ENCODE results near the gene SYNGR2. TPM values are rescaled to one million over a fixed set of nuclear protein-coding genes. Genes with fewer than 3 reads are reported as not detected.

Gene SYNGR2
- total RNA-seq, 1 experiment from 2014 or later = 148 TPM

DNA sequence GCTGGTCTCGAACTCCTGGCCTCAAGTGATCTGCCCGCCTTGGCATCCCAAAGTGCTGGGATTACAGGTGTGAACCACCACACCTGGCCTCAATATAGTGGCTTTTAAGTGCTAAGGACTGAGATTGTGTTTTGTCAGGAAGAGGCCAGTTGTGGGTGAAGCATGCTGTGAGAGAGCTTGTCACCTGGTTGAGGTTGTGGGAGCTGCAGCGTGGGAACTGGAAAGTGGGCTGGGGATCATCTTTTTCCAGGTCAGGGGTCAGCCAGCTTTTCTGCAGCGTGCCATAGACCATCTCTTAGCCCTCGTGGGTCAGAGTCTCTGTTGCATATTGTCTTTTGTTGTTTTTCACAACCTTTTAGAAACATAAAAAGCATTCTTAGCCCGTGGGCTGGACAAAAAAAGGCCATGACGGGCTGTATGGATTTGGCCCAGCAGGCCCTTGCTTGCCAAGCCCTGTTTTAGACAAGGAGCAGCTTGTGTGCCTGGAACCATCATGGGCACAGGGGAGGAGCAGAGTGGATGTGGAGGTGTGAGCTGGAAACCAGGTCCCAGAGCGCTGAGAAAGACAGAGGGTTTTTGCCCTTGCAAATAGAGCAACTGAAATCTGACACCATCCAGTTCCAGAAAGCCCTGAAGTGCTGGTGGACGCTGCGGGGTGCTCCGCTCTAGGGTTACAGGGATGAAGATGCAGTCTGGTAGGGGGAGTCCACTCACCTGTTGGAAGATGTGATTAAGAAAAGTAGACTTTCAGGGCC is 51.2 kb downstream of the SYNGR2 start:
- Histone ChIP-seq H3K4me2 (ENCODE audit: low read length) (no peak overlapping the region), H3K27ac (ENCODE audit: low read depth, low read length) (no peak overlapping the region)
- no TSS peak for BruUV-seq (replicated peaks)

More for the DNA sequence above, 51.2 kb downstream of the SYNGR2 start:
- no peak for DNase-seq (ENCODE audit: low read depth, low spot score)
- TF ChIP-seq CEBPB (IDR thresholded peaks at IDR 0.05; ENCODE audit: low read depth) (no peak), POLR2AphosphoS5 (IDR thresholded peaks at IDR 0.05; ENCODE audit: low read depth, low read length) (no peak), TCF7L2 (IDR thresholded peaks at IDR 0.05; ENCODE audit: borderline replicate concordance, extremely low read depth, insufficient read depth, insufficient read length) (no peak), EZH2 (IDR thresholded peaks at IDR 0.05) (no peak), CBX3 (IDR thresholded peaks at IDR 0.05; ENCODE audit: low read depth) (no peak), POLR2A (IDR thresholded peaks at IDR 0.05; ENCODE audit: borderline replicate concordance, extremely low read depth, insufficient read depth, insufficient read length) (no peak), RAD21 (IDR thresholded peaks at IDR 0.05; ENCODE audit: low read depth) (no peak), ZNF274 (IDR thresholded peaks at IDR 0.05; ENCODE audit: low read depth, low read length) (no peak)
- TF ChIP-seq, protein P1, sequence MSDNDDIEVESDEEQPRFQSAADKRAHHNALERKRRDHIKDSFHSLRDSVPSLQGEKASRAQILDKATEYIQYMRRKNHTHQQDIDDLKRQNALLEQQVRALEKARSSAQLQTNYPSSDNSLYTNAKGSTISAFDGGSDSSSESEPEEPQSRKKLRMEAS (IDR thresholded peaks at IDR 0.05) = no peak
- TF ChIP-seq, protein P2, sequence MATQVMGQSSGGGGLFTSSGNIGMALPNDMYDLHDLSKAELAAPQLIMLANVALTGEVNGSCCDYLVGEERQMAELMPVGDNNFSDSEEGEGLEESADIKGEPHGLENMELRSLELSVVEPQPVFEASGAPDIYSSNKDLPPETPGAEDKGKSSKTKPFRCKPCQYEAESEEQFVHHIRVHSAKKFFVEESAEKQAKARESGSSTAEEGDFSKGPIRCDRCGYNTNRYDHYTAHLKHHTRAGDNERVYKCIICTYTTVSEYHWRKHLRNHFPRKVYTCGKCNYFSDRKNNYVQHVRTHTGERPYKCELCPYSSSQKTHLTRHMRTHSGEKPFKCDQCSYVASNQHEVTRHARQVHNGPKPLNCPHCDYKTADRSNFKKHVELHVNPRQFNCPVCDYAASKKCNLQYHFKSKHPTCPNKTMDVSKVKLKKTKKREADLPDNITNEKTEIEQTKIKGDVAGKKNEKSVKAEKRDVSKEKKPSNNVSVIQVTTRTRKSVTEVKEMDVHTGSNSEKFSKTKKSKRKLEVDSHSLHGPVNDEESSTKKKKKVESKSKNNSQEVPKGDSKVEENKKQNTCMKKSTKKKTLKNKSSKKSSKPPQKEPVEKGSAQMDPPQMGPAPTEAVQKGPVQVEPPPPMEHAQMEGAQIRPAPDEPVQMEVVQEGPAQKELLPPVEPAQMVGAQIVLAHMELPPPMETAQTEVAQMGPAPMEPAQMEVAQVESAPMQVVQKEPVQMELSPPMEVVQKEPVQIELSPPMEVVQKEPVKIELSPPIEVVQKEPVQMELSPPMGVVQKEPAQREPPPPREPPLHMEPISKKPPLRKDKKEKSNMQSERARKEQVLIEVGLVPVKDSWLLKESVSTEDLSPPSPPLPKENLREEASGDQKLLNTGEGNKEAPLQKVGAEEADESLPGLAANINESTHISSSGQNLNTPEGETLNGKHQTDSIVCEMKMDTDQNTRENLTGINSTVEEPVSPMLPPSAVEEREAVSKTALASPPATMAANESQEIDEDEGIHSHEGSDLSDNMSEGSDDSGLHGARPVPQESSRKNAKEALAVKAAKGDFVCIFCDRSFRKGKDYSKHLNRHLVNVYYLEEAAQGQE (IDR thresholded peaks at IDR 0.05; ENCODE audit: low read depth) = no peak
- POLR2A ChIA-PET = no interaction called here
- RAD21 ChIA-PET (ENCODE audit: low non-redundant PET in 1 of 2, low total read pairs in 2 of 2, uncharacterized antibody in 2 of 2, unreplicated experiment in 2 of 2) = no interaction called here
- H3K4me1 ChIP-seq (ENCODE audit: control insufficient read depth in 1 of 2, insufficient read depth in 2 of 2, low read length in 2 of 2) = peaks cover 8 to 11% of the 10 kb centered on the region in 2 experiments; a peak in 3 of 4 replicates
- no peak for ATAC-seq
- no peaks in the 10 kb centered on the region for H3K27me3 ChIP-seq (ENCODE audit: insufficient read depth, low read length)
- H3K36me3 ChIP-seq (ENCODE audit: control insufficient read depth in 1 of 2, insufficient read depth in 2 of 2, low read length in 2 of 2) = peaks cover 52 to 64% of the 10 kb centered on the region in 2 experiments
- CTCF ChIA-PET = no interaction called here
- intact Hi-C loops (cut with micrococcal nuclease) = no loop called here
- H3K9me2 ChIP-seq (ENCODE audit: insufficient read depth) = no peaks in the 10 kb centered on the region
- peaks cover 73% of the 10 kb centered on the region for H3K79me2 ChIP-seq (ENCODE audit: insufficient read depth, low read length)
- H3K9ac ChIP-seq (ENCODE audit: low read length) = no peak overlapping the region
- H3K4me3 ChIP-seq (replicated peaks in 1 of 2; ENCODE audit: low read depth in 1 of 2, low read length in 2 of 2) = no peak overlapping the region
- no peaks in the 10 kb centered on the region for H3K9me3 ChIP-seq (ENCODE audit: control insufficient read depth in 1 of 2, insufficient read depth in 1 of 2, low read depth in 1 of 2, low read length in 2 of 2)
- H2AFZ ChIP-seq (ENCODE audit: low read depth, low read length, poor library complexity, severe bottlenecking) = no peak overlapping the region
- H4K20me1 ChIP-seq (ENCODE audit: insufficient read depth) = no peaks in the 10 kb centered on the region; the same call in 1 of the 2 replicates

Other genes starting within 250 kb of the SYNGR2 start
- gene TNRC6C, start 209.9 kb upstream of the SYNGR2 start, total RNA-seq (2021; ENCODE audit: unreplicated experiment) = 23.4 TPM
- 142 TPM for gene TMC6, start 39.8 kb upstream of the SYNGR2 start, total RNA-seq (2021; ENCODE audit: unreplicated experiment)
- gene TMC8, start 37.8 kb upstream of the SYNGR2 start, total RNA-seq (2021; ENCODE audit: unreplicated experiment) = 7.8 TPM
- not detected for gene C17orf99, start 22.2 kb upstream of the SYNGR2 start, total RNA-seq (2021; ENCODE audit: unreplicated experiment)
- gene TK1, start 18.5 kb downstream of the SYNGR2 start, total RNA-seq (2021; ENCODE audit: unreplicated experiment) = 315 TPM
- 65.8 TPM for gene AFMID, start 18.8 kb downstream of the SYNGR2 start, total RNA-seq (2021; ENCODE audit: unreplicated experiment)
- 140 TPM for gene BIRC5, start 45.7 kb downstream of the SYNGR2 start, total RNA-seq (2021; ENCODE audit: unreplicated experiment)
- not detected for gene TMEM235, start 63.0 kb downstream of the SYNGR2 start, total RNA-seq (2021; ENCODE audit: unreplicated experiment)
- gene SOCS3, start 191.5 kb downstream of the SYNGR2 start, total RNA-seq (2021; ENCODE audit: unreplicated experiment) = 26.7 TPM
- gene PGS1, start 210.1 kb downstream of the SYNGR2 start, total RNA-seq (2021; ENCODE audit: unreplicated experiment) = 44.4 TPM